ENCODE data around the gene TXNDC9. TPM values are rescaled to one million over a fixed set of nuclear protein-coding genes. Genes with fewer than 3 reads are reported as not detected.
"Not testable (repeated sequence)": the region's sequence is repeated elsewhere in the genome, so short reads cannot be mapped to it uniquely, and the experiment has no call there.

TXNDC9 gene
- polyA plus RNA-seq, result 10 to 100 TPM in 2 of 3 donors, 1 to 10 TPM in 1; 8.5 to 28.8 (median 20.0) TPM

- WGBS, 3 donors, result 0% methylated on average over 60 of the region's 60 CpGs
- H3K27ac ChIP-seq (ENCODE audit: low read depth, low read length), result peak within 1 kb of the TSS; percentile 74
These were observed at the start of gene TXNDC9 for GRCh38 chr2:99335911-99336803. Gene TXNDC9, minus strand, starts transcription at chr2:99336333. Its CDS starts 3,123 bp downstream, at chr2:99333210.

GRCh38 chr2:99382143-99382542, 46.0 kb upstream of the TXNDC9 start:
- WGBS, 3 donors, result 95 to 99% (median 99%) methylated on average over 2 of the region's 2 CpGs
- H3K27ac ChIP-seq (ENCODE audit: low read depth, low read length), result no peak overlapping the region

GRCh38 chr2:99380376-99381010, 44.4 kb upstream of the TXNDC9 start:
- H3K27ac ChIP-seq (ENCODE audit: low read depth, low read length), result no peak overlapping the region
- 93 to 94% (median 94%) methylated on average over 3 of the region's 3 CpGs for WGBS, 3 donors

- 92 to 96% (median 93%) methylated on average over 1 of the region's 1 CpG for WGBS, 3 donors
These were observed 41.7 kb upstream of the TXNDC9 start for GRCh38 chr2:99377879-99378278.

GRCh38 chr2:99376254-99376864, 40.2 kb upstream of the TXNDC9 start:
- no peak overlapping the region for H3K27ac ChIP-seq (ENCODE audit: low read depth, low read length)
- 90 to 93% (median 92%) methylated on average over 7 of the region's 7 CpGs for WGBS, 3 donors

More at GRCh38 chr2:99377879-99378278, 41.7 kb upstream of the TXNDC9 start:
- H3K27ac ChIP-seq (ENCODE audit: low read depth, low read length), result no peak overlapping the region

GRCh38 chr2:99374747-99375146, 38.6 kb upstream of the TXNDC9 start:
- no peak overlapping the region for H3K27ac ChIP-seq (ENCODE audit: low read depth, low read length)

GRCh38 chr2:99373144-99373543, 37.0 kb upstream of the TXNDC9 start:
- H3K27ac ChIP-seq (ENCODE audit: low read depth, low read length), result no peak overlapping the region
- WGBS, 3 donors, result 97 to 99% (median 99%) methylated on average over 4 of the region's 4 CpGs

- 97 to 99% (median 97%) methylated on average over 5 of the region's 5 CpGs for WGBS, 3 donors
- H3K27ac ChIP-seq (ENCODE audit: low read depth, low read length), result not testable (repeated sequence)
These were observed 32.7 kb upstream of the TXNDC9 start for GRCh38 chr2:99368854-99369253.

- H3K27ac ChIP-seq (ENCODE audit: low read depth, low read length), result no peak overlapping the region
- WGBS, 3 donors, result 50 to 77% (median 74%) methylated on average over 2 of the region's 2 CpGs
These were observed 29.5 kb upstream of the TXNDC9 start for GRCh38 chr2:99365661-99366060.

- no peak overlapping the region for H3K27ac ChIP-seq (ENCODE audit: low read depth, low read length)
These were observed 20.7 kb upstream of the TXNDC9 start for GRCh38 chr2:99356853-99357252.

GRCh38 chr2:99354825-99355224, 18.7 kb upstream of the TXNDC9 start:
- H3K27ac ChIP-seq (ENCODE audit: low read depth, low read length), result not testable (repeated sequence)
- 95 to 98% (median 97%) methylated on average over 8 of the region's 8 CpGs for WGBS, 3 donors

- no peak overlapping the region for H3K27ac ChIP-seq (ENCODE audit: low read depth, low read length)
- 82 to 94% (median 89%) methylated on average over 1 of the region's 1 CpG for WGBS, 3 donors
These were observed 17.9 kb upstream of the TXNDC9 start for GRCh38 chr2:99354070-99354469.

GRCh38 chr2:99350194-99350593, 14.1 kb upstream of the TXNDC9 start:
- H3K27ac ChIP-seq (ENCODE audit: low read depth, low read length), result no peak overlapping the region

- WGBS, 3 donors, result 87 to 90% (median 87%) methylated on average over 3 of the region's 3 CpGs
- H3K27ac ChIP-seq (ENCODE audit: low read depth, low read length), result no peak overlapping the region
These were observed 12.0 kb upstream of the TXNDC9 start for GRCh38 chr2:99348173-99348572.

GRCh38 chr2:99346218-99346617, 10.1 kb upstream of the TXNDC9 start:
- H3K27ac ChIP-seq (ENCODE audit: low read depth, low read length), result no peak overlapping the region

GRCh38 chr2:99345446-99345845, 9.3 kb upstream of the TXNDC9 start:
- H3K27ac ChIP-seq (ENCODE audit: low read depth, low read length), result not testable (repeated sequence)
- 97 to 100% (median 98%) methylated on average over 7 of the region's 7 CpGs for WGBS, 3 donors

GRCh38 chr2:99342536-99342935, 6.4 kb upstream of the TXNDC9 start:
- no peak overlapping the region for H3K27ac ChIP-seq (ENCODE audit: low read depth, low read length)
- WGBS, 3 donors, result 96 to 99% (median 97%) methylated on average over 2 of the region's 2 CpGs

GRCh38 chr2:99340669-99341236, 4.6 kb upstream of the TXNDC9 start:
- H3K27ac ChIP-seq (ENCODE audit: low read depth, low read length), result no peak overlapping the region
- 80 to 93% (median 87%) methylated on average over 8 of the region's 8 CpGs for WGBS, 3 donors

- 2 to 5% (median 4%) methylated on average over 17 of the region's 17 CpGs for WGBS, 3 donors
- H3K27ac ChIP-seq (ENCODE audit: low read depth, low read length), result peak overlapping the region; percentile 74
These were observed 2.0 kb upstream of the TXNDC9 start for GRCh38 chr2:99338029-99338585.
